GM23338 (cell line): Measurements from ENCODE around the gene IL6ST. TPM values are rescaled to one million over a fixed set of nuclear protein-coding genes. Genes with fewer than 3 reads are reported as not detected.
A peak's percentile ranks its signal among the peaks of the same experiment; 100 is the strongest.

Experiments used
- ATAC-seq: fragments of 200-7000 bp; cut with Tn5 transposase; 3 replicates; pipeline ENCODE4 v1.9.1; 2020
- DNase-seq: peaks from one replicate; pipeline ENCODE4 v3.0.0-alpha.2; 2015; ENCODE audit warnings: low spot score
- H2AFZ ChIP-seq: fragments of 200-600 bp; sonication (generic); 2 replicates; pipeline ENCODE4 v1.8.0; 2016; ENCODE audit warnings: antibody characterized with exemption, mild to moderate bottlenecking, moderate library complexity
- H3F3A ChIP-seq: fragments of 200-600 bp; sonication (generic); replicated peaks from 2 replicates; pipeline ENCODE4 v1.8.0; 2017; ENCODE audit warnings: antibody characterized with exemption, mixed run types, low read depth
- H3K27ac ChIP-seq: fragments of 200-600 bp; sonication (generic); 2 replicates; pipeline ENCODE4 v1.6.1; 2016; ENCODE audit warnings: low read depth
- H3K27me3 ChIP-seq: fragments of 200-600 bp; sonication (generic); 2 replicates; pipeline ENCODE4 v1.8.0; 2016; ENCODE audit warnings: mild to moderate bottlenecking, mixed run types, moderate library complexity; ENCODE audit not compliant: insufficient read depth
- H3K36me3 ChIP-seq: fragments of 200-600 bp; sonication (generic); 2 replicates; pipeline ENCODE4 v1.8.0; 2016; ENCODE audit warnings: mild to moderate bottlenecking; ENCODE audit not compliant: insufficient read depth
- H3K4me1 ChIP-seq: fragments of 200-600 bp; sonication (generic); 2 replicates; pipeline ENCODE4 v1.8.0; 2016; ENCODE audit warnings: mild to moderate bottlenecking, moderate library complexity; ENCODE audit not compliant: insufficient read depth
- H3K4me2 ChIP-seq: fragments of 200-600 bp; sonication (generic); 2 replicates; pipeline ENCODE4 v1.7.1; 2017; ENCODE audit warnings: mixed run types
- H3K4me3 ChIP-seq: fragments of 200-600 bp; sonication (generic); 2 replicates; pipeline ENCODE4 v1.6.1; 2016; ENCODE audit warnings: mixed run types
- H3K79me2 ChIP-seq: fragments of 200-600 bp; sonication (generic); replicated peaks from 2 replicates; pipeline ENCODE4 v1.8.0; 2017; ENCODE audit warnings: mild to moderate bottlenecking; ENCODE audit not compliant: insufficient read depth
- H3K9me2 ChIP-seq: fragments of 200-600 bp; sonication (generic); 2 replicates; pipeline ENCODE4 v1.8.0; 2017; ENCODE audit not compliant: insufficient read depth
- H4K20me1 ChIP-seq: fragments of 200-600 bp; sonication (generic); replicated peaks from 2 replicates; pipeline ENCODE4 v1.8.0; 2017; ENCODE audit warnings: mild to moderate bottlenecking; ENCODE audit not compliant: insufficient read depth
- H3K27ac Mint-ChIP-seq: 2 replicates; pipeline ENCODE4 v1.8.0; 2020; ENCODE audit warnings: inconsistent platforms, mild to moderate bottlenecking, moderate library complexity, mixed read lengths
- H3K27me3 Mint-ChIP-seq: 3 replicates; pipeline ENCODE4 v1.8.0; 2022; ENCODE audit warnings: low read depth, mild to moderate bottlenecking, moderate library complexity, mixed read lengths, inconsistent platforms; ENCODE audit not compliant: insufficient read depth, poor library complexity
- H3K36me3 Mint-ChIP-seq: 3 replicates; pipeline ENCODE4 v1.8.0; 2021; ENCODE audit warnings: low read depth, mild to moderate bottlenecking, inconsistent platforms, moderate library complexity, mixed read lengths
- H3K4me1 Mint-ChIP-seq: 3 replicates; pipeline ENCODE4 v1.8.0; 2020; ENCODE audit warnings: mild to moderate bottlenecking, inconsistent platforms, mixed read lengths
- H3K4me3 Mint-ChIP-seq: 3 replicates; pipeline ENCODE4 v1.8.0; 2021; ENCODE audit warnings: moderate library complexity, mild to moderate bottlenecking, inconsistent platforms, mixed read lengths
- H3K9me3 Mint-ChIP-seq: 3 replicates; pipeline ENCODE4 v1.8.0; 2020; ENCODE audit warnings: moderate library complexity, mild to moderate bottlenecking, inconsistent platforms, mixed read lengths
- CREB1 ChIP-seq: fragments of 250-450 bp; sonication (Bioruptor Pico); IDR thresholded peaks from 2 replicates; pipeline ENCODE4 v1.5.0; 2020; ENCODE audit warnings: low read depth, mild to moderate bottlenecking, moderate library complexity
- EZH2phosphoT487 ChIP-seq: fragments of 200-600 bp; sonication (generic); IDR thresholded peaks from one replicate; pipeline ENCODE4 v1.8.1; 2018; ENCODE audit warnings: antibody characterized with exemption; ENCODE audit not compliant: unreplicated experiment
- NANOG ChIP-seq: IDR thresholded peaks from 2 replicates; pipeline ENCODE4 v1.6.1; 2016; ENCODE audit warnings: antibody characterized with exemption, borderline replicate concordance
- POLR2AphosphoS5 ChIP-seq: IDR thresholded peaks from 2 replicates; pipeline ENCODE4 v1.6.1; 2016; ENCODE audit warnings: antibody characterized with exemption, low read depth
- STAT1 ChIP-seq: IDR thresholded peaks from one replicate; pipeline ENCODE4 v1.6.1; 2016; ENCODE audit warnings: antibody characterized with exemption; ENCODE audit not compliant: unreplicated experiment
- ZNF114 ChIP-seq: fragments of 250-450 bp; sonication (Bioruptor Pico); IDR thresholded peaks from 2 replicates; pipeline ENCODE4 v1.5.0; 2020; ENCODE audit warnings: mild to moderate bottlenecking, moderate library complexity
- ZNF331 ChIP-seq: fragments of 250-450 bp; sonication (Bioruptor Pico); IDR thresholded peaks from 2 replicates; pipeline ENCODE4 v1.5.0; 2020; ENCODE audit warnings: low read depth, mild to moderate bottlenecking, moderate library complexity
- polyA plus RNA-seq: library from polyadenylated mRNA; unstranded; fragments of >200 nt; fragmentation: Nextera tagmentation; extraction: Ambion mirVana; gene quantifications from 2 replicates; pipeline ENCODE4 v1.2.1, GENCODE V29; 2016
- total RNA-seq: library from RNA; depleted of rRNA; stranded (reverse); fragments of >200 nt; shearing (Covaris generic); gene quantifications from 2 replicates; pipeline ENCODE4 v1.2.3, GENCODE V29; 2014
- TF ChIP-seq, protein P1 (sequence below): fragments of 250-450 bp; sonication (Bioruptor Pico); IDR thresholded peaks from 2 replicates; pipeline ENCODE4 v1.5.0; 2020; ENCODE audit warnings: mild to moderate bottlenecking, moderate library complexity
- TF ChIP-seq, protein P2 (sequence below): IDR thresholded peaks from 2 replicates; pipeline ENCODE4 v1.6.1; 2016; ENCODE audit warnings: antibody characterized with exemption

Gene IL6ST
- total and polyA plus RNA-seq, 2 experiments from 2014 or later = 6.7 to 9.8 TPM

GRCh38 chr5:55892479-55892878, 102.3 kb downstream of the IL6ST start (continued):
- TF ChIP-seq, protein P1, sequence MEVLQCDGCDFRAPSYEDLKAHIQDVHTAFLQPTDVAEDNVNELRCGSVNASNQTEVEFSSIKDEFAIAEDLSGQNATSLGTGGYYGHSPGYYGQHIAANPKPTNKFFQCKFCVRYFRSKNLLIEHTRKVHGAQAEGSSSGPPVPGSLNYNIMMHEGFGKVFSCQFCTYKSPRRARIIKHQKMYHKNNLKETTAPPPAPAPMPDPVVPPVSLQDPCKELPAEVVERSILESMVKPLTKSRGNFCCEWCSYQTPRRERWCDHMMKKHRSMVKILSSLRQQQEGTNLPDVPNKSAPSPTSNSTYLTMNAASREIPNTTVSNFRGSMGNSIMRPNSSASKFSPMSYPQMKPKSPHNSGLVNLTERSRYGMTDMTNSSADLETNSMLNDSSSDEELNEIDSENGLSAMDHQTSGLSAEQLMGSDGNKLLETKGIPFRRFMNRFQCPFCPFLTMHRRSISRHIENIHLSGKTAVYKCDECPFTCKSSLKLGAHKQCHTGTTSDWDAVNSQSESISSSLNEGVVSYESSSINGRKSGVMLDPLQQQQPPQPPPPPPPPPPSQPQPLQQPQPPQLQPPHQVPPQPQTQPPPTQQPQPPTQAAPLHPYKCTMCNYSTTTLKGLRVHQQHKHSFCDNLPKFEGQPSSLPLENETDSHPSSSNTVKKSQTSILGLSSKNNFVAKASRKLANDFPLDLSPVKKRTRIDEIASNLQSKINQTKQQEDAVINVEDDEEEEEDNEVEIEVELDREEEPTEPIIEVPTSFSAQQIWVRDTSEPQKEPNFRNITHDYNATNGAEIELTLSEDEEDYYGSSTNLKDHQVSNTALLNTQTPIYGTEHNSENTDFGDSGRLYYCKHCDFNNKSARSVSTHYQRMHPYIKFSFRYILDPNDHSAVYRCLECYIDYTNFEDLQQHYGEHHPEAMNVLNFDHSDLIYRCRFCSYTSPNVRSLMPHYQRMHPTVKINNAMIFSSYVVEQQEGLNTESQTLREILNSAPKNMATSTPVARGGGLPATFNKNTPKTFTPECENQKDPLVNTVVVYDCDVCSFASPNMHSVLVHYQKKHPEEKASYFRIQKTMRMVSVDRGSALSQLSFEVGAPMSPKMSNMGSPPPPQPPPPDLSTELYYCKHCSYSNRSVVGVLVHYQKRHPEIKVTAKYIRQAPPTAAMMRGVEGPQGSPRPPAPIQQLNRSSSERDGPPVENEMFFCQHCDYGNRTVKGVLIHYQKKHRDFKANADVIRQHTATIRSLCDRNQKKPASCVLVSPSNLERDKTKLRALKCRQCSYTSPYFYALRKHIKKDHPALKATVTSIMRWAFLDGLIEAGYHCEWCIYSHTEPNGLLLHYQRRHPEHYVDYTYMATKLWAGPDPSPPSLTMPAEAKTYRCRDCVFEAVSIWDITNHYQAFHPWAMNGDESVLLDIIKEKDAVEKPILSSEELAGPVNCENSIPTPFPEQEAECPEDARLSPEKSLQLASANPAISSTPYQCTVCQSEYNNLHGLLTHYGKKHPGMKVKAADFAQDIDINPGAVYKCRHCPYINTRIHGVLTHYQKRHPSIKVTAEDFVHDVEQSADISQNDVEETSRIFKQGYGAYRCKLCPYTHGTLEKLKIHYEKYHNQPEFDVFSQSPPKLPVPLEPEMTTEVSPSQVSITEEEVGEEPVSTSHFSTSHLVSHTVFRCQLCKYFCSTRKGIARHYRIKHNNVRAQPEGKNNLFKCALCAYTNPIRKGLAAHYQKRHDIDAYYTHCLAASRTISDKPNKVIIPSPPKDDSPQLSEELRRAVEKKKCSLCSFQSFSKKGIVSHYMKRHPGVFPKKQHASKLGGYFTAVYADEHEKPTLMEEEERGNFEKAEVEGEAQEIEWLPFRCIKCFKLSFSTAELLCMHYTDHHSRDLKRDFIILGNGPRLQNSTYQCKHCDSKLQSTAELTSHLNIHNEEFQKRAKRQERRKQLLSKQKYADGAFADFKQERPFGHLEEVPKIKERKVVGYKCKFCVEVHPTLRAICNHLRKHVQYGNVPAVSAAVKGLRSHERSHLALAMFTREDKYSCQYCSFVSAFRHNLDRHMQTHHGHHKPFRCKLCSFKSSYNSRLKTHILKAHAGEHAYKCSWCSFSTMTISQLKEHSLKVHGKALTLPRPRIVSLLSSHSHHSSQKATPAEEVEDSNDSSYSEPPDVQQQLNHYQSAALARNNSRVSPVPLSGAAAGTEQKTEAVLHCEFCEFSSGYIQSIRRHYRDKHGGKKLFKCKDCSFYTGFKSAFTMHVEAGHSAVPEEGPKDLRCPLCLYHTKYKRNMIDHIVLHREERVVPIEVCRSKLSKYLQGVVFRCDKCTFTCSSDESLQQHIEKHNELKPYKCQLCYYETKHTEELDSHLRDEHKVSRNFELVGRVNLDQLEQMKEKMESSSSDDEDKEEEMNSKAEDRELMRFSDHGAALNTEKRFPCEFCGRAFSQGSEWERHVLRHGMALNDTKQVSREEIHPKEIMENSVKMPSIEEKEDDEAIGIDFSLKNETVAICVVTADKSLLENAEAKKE (CRISPR knock-in tag) = no peak
- TF ChIP-seq POLR2AphosphoS5 = no peak
- no peak for TF ChIP-seq ZNF114 (CRISPR knock-in tag)
- no peak for TF ChIP-seq CREB1
- TF ChIP-seq EZH2phosphoT487 = no peak

- Histone ChIP-seq H3K9me2 (no peaks in the 10 kb centered on the region), H3F3A (no peaks in the 10 kb centered on the region), H2AFZ (peak overlapping the region; percentile 69), H3K79me2 (no peaks in the 10 kb centered on the region), H3K36me3 (no peaks in the 10 kb centered on the region), H3K4me1 (no peaks in the 10 kb centered on the region; the same call in 1 of the 2 replicates), H3K4me2 (no peak overlapping the region), H3K27ac (no peak overlapping the region), H3K27me3 (no peaks in the 10 kb centered on the region), H3K4me3 (no peak overlapping the region), H4K20me1 (no peaks in the 10 kb centered on the region)
- DNase-seq (no peak), ATAC-seq (no peak)
- Mint-ChIP-seq H3K4me1 (no peaks in the 10 kb centered on the region), H3K27me3 (no peaks in the 10 kb centered on the region), H3K36me3 (peaks cover 3% of the 10 kb centered on the region; the same call in 1 of the 3 replicates), H3K4me3 (no peak overlapping the region), H3K27ac (no peak overlapping the region), H3K9me3 (peaks cover 4% of the 10 kb centered on the region; the same call in 1 of the 3 replicates)
- no peak for TF ChIP-seq ZNF114 (CRISPR knock-in tag)
- TF ChIP-seq ZNF331 (CRISPR knock-in tag) = no peak
- TF ChIP-seq EZH2phosphoT487 = no peak
- TF ChIP-seq, protein P2, sequence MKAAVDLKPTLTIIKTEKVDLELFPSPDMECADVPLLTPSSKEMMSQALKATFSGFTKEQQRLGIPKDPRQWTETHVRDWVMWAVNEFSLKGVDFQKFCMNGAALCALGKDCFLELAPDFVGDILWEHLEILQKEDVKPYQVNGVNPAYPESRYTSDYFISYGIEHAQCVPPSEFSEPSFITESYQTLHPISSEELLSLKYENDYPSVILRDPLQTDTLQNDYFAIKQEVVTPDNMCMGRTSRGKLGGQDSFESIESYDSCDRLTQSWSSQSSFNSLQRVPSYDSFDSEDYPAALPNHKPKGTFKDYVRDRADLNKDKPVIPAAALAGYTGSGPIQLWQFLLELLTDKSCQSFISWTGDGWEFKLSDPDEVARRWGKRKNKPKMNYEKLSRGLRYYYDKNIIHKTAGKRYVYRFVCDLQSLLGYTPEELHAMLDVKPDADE = no peak
- TF ChIP-seq, protein P1 (CRISPR knock-in tag) = no peak
- no peak for TF ChIP-seq NANOG
- no peak for TF ChIP-seq STAT1
Measured at GRCh38 chr5:55888205-55888604, 106.6 kb downstream of the IL6ST start.
